HG02840 (cell line): ENCODE data around the gene RFXANK.
"Not testable (repeated sequence)": the region's sequence is repeated elsewhere in the genome, so short reads cannot be mapped to it uniquely, and the experiment has no call there.

Experiments used
- ATAC-seq: cut with Tn5 transposase; IDR thresholded peaks from one replicate; pipeline ENCODE4 v1.9.1; 2021; ENCODE audit warnings: mild to moderate bottlenecking, moderate library complexity, moderate number of reproducible peaks; ENCODE audit not compliant: unreplicated experiment, low FRiP score

Gene RFXANK

DNA sequence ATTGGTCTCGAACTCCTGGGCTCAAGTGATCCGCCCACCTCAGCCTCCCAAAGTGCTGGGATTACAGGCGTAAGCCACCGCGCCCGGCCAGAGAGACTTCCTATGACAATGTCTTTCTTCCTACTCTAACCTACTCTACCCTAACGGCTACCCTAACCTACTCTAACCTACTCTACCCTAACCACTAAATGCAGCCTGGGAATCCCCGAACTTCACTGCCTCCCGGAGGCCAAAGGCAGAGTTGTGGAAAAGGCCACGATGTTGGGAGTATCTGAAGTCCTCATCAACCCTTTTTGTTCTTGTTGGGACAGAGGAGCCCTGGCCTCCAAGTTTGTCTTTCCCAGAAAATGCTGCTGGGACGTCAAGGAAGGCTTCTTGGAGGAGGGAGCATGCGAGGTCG, 12.1 kb downstream of the RFXANK start:
- ATAC-seq: no peak

DNA sequence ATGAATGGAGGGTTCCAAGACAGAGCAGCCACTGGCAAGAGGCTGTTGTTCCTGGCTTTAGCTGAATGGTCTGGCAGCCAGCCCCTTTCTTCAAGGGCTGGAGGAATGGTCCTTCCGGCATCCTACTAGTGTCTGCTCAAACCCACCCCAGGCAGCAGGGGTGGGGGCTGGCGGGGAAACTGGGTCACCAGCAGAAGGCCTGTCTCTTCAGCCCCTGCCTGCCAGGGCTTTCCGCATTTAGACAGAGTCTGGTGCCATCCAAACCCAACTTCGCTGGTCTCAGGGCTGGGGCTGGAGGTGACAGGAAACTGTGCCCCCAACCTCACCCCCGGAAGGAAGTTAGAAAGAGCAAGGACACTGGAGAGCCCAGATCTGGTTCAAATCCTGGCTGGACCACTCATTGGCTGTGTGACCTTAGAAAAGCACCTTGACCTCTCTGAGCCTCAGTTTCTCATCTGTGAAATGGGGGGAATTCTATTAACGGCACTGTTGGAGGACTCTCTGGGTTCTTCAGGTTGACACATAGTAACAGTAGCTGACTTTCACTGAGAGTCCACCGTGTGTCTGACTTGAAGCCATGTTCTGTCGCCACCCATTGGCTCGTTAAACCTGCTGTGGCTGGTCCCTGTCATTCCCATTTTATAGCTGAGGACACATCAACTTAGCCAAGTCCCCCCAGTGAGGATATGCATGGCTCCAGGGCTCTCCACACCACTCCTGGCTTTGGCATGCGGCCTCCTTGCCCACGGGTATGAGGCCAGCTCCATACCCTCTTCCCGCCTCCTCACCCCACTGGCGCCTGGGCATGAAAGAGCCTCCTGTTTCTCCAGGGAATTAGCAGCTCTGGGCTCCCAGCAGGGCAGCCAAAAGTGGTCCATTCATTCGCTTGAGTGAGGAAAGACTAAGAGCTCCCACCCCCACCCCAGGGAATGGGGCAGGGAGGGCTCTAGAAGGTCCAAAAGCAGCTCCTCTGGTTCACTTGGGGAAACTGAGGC, 13.7 kb downstream of the RFXANK start:
- no peak for ATAC-seq

DNA sequence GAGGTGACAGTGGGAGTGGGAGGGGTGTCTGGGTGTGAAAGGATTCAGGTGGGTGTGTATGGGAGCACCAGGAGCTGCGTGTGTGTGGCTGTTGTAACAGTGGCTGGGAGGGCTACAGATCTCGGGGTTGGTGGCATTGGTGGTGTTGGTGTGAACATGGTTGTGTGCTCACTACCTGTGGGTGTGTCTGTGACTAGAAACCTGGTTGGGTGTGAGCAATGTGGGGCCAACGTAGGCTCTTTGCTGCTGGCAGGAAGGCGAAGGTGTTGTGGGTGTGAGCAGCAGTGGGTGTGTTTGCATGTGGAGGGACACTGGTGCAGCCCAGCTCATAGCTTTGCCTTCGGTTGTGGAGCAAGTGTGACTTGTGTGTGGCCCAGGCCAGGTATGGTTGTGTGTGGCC, 14.9 kb downstream of the RFXANK start:
- ATAC-seq: no peak

DNA sequence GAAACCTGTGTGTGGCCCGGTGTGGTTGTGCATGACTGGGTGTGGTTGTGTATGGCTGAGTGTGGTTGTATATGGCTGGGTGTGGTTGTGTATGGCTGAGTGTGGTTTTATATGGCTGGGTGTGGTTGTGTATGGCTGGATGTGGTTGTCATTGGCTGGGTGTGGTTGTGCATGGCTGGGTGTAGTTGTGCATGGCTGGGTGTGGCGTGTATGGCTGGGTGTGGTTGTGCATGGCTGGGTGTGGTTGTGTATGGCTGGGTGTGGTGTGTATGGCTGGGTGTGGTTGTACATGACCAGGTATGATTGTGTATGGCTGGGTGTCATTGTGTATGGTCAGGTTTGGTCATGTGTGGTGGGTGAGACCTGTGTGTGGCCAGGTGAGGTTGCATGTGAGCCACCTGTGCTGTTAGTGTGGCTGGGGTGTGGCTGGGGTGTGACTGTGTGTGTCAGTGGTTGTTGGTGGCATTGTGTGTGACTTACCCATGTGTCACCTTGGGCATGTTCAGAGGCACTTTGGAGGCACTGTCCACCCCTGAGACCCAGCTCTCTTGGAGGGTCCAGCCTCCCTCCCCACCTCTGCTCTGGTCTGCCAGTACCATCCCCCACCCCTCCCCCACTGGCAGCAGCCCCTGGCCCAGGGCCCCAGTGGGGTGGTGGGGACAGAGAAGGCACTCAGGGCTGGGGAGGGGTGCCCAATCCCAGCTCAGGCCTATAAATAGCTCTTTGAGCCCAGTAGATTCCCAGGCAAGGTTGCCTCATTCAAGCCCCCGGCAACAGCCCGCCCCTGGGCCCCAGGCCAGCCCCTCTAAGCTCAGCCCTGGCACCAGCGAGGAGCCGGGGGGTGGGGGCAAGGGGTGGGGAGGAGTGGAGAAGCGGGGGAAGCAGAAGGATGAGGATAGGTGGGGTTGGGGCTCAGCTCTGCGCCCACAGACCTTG, 15.8 kb downstream of the RFXANK start:
- no peak for ATAC-seq

DNA sequence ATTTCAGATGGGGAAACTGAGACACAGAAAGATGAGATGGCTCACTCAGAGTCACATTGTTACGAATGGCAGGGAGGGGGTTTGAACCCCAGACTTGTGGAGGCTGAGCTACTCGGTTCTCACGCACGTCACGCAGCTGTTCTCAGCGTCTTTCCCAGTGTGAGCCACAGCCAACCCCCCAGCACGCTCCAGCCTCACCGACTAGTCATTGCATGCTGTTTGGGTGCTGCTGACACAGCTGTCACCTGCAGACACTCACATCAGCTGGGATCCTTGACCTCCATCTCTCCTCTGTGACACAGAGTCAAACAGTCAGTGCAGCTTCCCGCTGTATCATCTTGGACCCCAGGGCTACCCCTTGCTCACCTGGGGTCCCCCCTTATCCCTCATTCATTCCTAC, 17.3 kb downstream of the RFXANK start:
- ATAC-seq: no peak

DNA sequence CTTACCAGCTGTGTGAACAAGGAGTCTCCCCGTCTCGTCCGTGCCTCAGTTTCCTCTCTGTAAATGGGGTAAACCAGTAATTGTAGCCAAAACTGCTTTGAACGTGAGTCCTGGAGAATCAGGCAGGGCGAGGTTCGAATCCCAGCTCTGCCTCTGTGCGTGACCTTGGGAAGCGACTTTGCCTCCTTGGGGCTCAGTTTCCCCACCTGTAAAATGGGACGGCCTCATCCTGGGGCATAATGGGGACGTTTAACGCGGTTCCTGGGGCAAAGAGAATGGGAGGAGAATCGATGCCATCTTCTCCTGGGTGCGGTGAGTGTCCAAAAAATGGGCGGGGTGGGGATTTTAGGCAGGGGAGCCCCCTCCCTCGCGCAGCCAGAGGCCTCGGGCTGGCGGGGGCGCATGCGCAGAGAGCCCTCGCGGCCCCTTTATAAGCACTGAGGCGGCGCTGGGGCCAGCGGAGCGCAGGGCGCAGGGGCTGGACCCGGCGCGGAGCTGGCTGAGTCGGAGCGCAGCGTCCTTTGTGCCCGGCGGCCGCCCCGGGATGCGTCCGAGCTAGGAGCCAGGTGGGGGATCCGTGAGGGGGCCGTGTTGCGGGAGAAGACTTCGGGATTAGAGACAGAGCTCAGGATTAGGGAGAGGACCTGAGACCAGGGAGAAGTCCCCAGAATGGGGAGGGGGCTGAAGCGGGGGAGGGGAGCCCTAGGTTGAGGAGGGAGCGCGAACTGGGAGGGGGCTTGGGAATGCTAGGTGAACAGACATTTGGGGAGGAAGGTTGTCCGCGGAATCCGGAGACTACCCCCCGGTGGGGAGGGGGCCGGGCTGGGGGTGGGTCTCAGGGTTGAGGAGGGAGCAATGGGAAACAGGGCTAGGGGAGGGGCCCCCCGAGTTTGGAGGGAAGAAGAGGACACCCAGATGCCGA, 19.7 kb downstream of the RFXANK start, which contains the start of gene NCAN:
TSS of gene NCAN (plus strand) at position 460 of the 922 bp plus-strand sequence. CDS start 4,996 bp downstream, outside the sequence.
- no peak for ATAC-seq

DNA sequence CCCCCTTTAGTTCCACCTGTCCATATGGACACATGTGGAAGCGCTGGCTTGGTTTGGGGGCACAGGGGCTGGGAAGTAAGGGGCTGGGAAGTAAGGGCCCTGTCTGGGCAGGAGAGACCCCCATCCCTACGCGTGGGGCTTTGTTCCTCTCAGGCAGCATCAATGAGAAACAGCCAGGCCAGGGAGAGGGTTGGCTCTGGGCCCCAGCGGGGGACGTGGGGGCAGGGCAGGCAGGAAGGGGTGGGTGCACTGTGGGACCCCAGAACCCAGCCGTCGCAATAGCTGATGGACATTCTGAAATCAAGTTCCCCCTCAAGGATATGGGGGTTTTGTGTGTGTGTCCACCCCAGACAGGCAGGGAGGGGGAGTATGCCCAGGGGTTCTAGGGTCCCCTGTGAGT, 20.9 kb downstream of the RFXANK start:
- ATAC-seq: no peak

DNA sequence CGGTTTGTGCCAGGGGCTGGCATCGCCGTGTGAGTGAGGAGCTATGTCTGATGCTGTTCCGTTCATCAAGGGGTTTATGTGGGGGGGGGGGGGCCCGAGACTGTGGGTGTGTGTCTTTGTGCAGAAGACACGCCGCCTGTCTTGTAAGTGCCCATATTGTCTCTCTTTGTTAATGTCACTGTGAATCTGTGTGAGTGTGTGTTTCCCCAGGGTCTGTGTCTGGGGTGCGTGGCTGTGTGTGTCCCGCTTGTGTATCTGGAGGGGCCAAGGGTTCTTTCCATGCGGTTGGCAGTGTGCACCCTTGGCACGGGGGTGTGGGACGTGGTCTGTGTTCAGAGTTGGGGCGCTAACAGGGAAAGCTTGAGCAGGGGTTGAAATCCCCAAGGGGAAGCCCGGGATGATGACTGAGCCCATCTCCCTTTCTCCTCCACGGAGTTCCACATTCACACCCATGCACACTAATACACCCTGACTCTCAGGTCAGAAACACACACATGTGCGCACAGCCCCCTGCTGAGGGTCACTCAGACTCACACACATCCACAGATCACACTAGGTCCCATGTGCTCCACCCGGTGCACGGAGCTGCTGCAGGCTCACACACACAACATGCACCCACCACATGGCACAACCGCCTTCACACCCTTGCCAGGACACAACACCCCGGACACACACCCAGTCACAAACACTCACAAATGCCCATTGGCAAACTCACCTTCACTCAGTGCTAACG, 21.5 kb downstream of the RFXANK start:
- ATAC-seq: no peak

DNA sequence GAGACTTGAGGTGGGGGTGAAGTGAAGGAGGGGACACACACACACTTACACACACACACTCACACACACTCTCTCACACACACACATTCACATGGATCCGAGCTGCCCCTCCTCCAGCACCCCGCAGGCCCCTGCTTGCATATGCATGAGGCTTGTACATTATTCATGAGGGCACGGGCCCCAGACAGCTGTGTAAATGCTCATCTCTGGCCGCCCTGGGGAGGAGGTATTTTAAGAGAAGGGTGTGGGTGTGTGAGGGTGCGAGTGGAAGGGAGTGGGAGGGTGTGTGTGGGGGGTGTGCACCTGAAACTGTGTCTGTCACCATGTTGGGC, 22.1 kb downstream of the RFXANK start:
- no peak for ATAC-seq

DNA sequence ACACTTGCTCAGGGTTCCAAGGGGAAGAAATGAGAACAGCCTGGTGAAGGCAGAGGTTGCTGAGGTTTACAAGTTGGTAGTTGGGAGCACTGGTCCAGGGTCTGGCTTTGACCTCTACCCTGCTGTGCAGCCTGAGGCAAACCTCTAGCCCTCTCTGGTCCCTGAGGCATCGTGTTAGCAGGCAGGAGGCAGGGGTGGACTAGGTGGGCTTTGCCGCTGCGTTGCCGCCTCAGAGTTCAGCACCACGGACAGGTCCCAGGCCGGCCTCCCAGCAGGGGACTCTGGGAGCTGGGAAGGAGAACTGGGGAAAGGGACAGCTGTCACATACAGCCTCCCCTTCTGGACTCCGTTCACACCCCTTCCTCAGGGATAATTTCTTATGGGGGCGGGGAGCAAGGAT, 22.8 kb downstream of the RFXANK start:
- no peak for ATAC-seq

DNA sequence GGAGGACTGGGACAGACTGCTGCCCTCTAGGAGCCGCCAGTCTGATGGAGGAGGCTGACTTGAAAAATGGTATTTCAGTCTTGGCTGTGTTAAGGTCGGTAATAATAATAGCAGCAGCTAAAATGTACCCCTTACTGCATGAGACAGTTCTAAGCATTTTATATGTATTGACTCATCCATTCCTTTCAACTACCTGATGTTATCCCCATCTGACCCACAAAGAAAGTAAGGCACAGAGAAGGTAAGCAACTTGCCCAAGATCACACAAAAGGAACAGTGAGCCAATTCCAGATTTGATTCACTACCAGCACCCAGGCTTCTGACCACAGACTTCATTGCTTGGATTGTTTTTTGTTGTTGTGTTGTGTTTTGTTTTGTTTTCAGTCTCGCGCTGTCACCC, 23.7 kb downstream of the RFXANK start:
- ATAC-seq: no peak

DNA sequence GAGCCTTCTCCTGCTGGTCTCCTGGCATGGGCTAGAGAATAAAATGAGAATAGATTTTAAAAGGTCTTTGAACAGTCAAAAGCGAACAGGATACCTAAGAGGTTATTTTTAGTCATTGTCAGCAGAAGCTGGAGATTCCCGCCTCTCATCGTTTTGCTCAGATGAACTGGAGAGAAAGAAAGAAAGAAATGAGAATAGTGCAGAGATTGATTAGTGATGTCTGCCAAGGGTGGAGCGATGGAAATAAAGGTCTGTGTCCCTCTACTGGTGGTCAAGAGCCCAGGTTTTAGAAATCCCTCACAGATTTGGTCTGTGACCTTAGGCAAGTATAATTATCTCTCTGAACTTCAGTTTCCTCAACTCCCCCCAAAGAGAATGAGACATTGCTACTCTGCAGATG, 25.0 kb downstream of the RFXANK start:
- ATAC-seq: no peak

DNA sequence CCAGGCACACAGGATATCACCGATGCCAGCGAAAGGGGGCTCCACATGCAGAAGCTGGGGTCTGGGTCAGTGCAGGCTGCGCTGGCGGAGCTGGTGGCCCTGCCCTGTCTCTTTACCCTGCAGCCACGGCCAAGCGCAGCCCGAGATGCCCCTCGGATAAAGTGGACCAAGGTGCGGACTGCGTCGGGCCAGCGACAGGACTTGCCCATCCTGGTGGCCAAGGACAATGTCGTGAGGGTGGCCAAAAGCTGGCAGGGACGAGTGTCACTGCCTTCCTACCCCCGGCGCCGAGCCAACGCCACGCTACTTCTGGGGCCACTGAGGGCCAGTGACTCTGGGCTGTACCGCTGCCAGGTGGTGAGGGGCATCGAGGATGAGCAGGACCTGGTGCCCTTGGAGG, 26.9 kb downstream of the RFXANK start:
- no peak for ATAC-seq

DNA sequence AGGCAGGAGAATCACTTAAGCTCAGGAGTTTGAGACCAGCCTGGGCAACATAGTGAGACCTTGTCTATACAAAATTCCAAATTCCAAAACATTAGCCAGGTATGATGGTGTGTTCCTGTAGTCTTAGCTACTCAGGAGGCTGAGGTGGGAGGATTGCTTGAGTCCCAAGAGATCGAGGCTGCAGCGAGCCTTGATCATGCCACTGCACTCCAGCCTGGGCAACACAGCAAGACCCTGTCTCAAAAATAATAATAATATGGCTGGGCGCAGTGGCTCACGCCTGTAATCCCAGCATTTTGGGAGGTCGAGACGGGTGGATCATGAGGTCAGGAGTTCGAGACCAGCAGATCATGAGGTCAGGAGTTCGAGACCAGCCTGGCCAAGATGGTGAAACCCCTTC, 28.9 kb downstream of the RFXANK start:
- ATAC-seq: not testable (repeated sequence)

DNA sequence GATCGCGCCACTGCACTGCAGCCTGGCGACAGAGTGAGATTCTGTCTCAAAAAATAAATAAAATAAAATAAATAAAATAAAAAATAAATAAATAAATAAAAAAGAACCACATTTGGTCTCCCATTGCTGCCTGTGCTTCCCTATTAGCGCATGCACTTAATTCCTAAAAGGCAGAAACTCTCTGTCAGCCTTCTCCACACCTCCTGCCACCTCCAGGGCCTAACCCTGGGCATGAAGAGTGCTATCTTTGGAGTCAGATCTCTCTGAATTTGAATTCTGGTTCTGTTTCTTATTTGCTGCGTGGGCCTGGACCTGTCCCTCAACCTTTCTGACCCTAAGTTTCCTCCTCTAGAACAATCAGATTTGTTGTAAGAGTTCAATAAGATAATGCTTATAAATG, 31.0 kb downstream of the RFXANK start:
- no peak for ATAC-seq

DNA sequence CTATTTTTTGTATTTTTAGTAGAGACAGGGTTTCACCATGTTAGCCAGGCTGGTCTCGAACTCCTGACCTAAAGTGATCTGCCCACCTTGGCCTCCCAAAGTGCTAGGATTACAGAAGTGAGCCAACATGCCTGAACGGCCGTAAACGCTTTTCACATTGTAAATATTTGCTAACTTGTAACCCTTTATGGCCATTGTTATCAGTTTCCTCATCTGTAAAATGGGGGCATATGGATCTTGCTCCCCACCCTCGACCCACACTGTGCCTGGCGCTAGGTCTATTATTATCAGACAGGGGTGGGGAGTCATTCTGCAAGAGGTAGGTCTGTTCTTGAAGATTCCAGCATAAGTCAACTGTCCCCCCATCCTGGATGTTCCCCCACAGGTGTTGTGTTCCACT, 31.6 kb downstream of the RFXANK start:
- no peak for ATAC-seq

DNA sequence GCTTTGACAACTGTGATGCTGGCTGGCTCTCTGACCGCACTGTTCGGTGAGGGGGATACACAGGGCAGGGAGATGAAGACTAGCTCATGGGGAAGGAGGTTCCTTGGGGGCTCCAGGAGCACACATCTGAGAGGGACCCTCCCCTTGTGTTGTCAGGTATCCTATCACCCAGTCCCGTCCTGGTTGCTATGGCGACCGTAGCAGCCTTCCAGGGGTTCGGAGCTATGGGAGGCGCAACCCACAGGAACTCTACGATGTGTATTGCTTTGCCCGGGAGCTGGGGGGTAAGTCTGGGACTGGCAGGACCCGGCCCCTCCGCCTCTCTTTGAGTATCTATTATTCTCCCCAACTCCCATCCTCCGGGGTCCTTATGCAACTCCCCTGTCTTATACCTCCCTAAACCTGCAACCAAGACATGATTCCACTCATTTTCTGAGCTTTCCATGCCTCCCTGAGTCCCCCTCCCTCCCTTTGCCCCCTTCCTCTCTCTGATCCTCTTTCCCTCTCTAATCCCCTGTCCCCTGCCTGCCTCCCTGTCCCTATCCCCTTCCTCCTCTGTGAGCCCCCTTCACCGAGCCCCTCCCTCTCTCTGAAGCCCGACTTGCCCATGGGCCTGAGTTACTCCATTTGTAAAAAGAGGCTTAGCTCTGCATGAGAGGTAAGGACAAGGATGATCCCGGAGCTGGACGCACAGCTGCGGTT, 32.2 kb downstream of the RFXANK start:
- ATAC-seq: no peak

DNA sequence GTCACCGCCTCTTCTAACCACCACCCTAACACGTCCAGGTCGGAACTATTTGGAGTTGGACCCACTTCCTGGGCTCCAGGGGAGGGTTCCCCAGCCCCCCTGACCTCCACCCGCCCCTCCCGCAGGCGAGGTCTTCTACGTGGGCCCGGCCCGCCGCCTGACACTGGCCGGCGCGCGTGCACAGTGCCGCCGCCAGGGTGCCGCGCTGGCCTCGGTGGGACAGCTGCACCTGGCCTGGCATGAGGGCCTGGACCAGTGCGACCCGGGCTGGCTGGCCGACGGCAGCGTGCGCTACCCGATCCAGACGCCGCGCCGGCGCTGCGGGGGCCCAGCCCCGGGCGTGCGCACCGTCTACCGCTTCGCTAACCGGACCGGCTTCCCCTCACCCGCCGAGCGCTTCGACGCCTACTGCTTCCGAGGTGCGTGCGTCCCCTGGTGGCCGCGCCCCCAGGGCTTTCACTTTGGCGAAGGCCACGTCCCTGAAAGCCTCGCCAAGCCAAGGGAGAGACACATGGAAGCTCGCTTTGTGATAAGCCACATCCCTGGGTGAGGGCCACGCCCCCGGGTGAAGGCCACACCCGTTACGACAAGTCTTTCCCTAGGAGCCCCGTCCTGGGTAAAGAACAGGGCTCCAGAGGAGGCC, 32.9 kb downstream of the RFXANK start:
- ATAC-seq: no peak
